ENCODE data around the gene MICU2. TPM values are rescaled to one million over a fixed set of nuclear protein-coding genes. Genes with fewer than 3 reads are reported as not detected.

The MICU2 gene, protein sequence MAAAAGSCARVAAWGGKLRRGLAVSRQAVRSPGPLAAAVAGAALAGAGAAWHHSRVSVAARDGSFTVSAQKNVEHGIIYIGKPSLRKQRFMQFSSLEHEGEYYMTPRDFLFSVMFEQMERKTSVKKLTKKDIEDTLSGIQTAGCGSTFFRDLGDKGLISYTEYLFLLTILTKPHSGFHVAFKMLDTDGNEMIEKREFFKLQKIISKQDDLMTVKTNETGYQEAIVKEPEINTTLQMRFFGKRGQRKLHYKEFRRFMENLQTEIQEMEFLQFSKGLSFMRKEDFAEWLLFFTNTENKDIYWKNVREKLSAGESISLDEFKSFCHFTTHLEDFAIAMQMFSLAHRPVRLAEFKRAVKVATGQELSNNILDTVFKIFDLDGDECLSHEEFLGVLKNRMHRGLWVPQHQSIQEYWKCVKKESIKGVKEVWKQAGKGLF
- 87.2 and 87.3 TPM in 2 replicates for total RNA-seq

DNA sequence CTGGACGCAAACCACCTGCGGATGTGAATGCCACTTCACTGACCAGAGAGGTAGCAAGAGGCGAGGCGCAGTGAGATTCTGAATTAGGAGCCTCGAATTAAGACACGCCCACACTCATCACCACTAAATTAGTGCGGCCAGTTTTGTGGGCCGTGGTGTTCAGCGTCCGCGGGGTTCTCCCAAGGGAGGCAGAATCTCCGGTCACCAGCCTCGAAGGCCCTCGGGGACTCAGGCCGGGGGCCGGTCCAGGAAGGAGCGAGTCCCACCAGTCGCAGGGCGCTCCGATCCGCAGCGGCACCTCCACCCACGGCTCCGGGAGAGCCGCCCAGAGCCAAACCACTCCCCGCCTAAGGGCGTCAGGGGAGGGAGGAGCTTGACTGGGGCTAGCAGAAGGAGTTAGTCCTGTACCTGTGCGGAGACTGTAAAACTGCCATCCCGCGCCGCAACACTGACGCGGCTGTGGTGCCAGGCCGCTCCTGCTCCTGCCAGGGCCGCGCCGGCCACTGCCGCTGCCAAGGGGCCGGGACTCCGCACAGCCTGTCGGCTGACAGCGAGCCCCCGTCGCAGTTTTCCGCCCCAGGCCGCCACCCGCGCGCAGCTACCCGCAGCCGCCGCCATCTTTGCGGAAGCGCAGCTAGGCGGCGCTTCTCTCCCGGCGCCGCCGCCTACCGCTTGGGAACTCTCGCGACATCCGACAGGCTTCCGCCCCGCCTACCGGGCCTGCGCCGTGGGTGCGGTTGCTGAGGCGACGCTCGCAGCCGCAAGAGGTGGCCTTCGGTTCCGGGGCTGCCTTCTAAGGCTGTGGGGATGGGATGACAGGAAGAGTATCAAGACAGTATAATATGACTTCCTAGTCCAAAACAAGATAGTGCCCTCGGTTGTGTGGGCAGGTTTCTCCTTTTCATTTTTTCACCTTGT, at the start of gene MICU2:
TSS of gene MICU2 (minus strand) at position 640 of the 918 bp plus-strand sequence. CDS start at position 618, 22 bp downstream.

DNA sequence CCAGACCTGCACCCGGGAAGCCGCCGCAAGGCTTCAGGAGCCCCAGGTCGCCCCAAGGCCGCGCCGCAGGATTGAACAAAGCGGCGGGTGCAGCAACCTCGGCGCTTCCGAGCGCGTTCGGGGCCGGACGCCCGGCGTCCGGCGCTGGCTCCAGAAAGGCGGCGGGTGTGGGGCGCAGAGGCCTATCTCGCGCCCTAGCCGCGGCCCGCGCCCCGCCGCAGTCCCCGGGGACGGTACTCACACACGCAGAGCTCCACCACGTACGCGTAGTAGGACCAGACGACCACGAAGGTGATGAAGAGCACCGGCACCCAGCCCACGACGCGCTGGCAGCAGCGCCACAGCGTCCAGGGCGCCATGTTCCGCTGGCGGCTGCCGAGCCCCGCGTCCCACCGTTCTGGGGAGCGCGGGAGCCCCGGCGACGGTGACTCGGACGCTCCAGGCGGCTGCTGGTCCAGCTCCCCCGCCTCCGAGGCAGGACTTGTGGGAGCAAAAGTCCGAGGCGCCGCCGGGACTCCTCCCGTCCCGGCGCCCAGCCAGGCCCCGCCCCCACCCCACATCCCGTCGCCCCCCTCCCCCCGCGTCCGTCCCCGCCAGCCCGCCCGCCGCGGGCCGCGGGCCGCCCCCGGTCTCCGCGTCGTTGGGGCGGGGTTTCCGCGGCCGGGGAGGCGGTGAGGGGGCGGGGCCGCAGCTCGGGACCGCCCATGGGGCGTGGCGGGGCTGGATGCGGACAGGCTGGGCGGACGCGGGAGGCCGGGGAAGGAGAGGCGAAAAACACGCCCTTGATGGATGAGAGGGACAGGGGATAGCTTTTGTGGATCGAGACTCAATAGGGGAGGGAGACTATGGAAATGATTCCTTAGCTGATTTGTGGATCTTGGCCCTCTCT, 144.9 kb downstream of the MICU2 start, which contains the start of gene ZDHHC20:
TSS of gene ZDHHC20 (minus strand) at position 491 of the 889 bp plus-strand sequence. CDS start at position 359, 132 bp downstream.

Other genes with a start within 250 kb of the MICU2 start
- gene ZDHHC20, start 144.9 kb downstream of the MICU2 start, total RNA-seq = 29.2 and 38.6 TPM in 2 replicates
- gene FGF9, start 66.9 kb upstream of the MICU2 start, total RNA-seq = 0.51 TPM in 1 of 2 replicates, not detected in the other